Measurements from ENCODE around the gene WDR45. TPM values are rescaled to one million over a fixed set of nuclear protein-coding genes. Genes with fewer than 3 reads are reported as not detected.

Gene WDR45
- total RNA-seq, 1 donor from 2014 or later = 49.3 TPM

DNA sequence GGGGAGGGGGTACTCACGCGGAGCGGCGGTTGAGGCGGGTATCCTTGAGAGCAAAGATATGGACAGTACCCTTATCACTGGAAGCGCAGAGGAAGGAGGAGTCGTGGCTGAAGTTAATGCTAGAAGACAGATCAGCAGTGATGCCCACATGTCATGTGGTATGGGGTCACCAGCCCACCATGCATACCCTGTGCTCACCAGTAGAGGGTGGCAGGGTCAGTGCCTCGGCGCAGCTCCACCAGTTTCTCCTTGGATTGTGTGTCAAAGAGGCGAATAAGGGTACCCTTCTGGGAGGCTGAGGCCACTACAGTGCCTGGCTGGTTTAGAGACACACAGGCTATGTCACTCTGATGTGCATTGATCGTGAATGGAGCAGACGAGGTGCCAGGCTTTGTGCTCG lies 4.3 kb downstream of the WDR45 start:
- no peak for DNase-seq (ENCODE audit: low read depth)

DNA sequence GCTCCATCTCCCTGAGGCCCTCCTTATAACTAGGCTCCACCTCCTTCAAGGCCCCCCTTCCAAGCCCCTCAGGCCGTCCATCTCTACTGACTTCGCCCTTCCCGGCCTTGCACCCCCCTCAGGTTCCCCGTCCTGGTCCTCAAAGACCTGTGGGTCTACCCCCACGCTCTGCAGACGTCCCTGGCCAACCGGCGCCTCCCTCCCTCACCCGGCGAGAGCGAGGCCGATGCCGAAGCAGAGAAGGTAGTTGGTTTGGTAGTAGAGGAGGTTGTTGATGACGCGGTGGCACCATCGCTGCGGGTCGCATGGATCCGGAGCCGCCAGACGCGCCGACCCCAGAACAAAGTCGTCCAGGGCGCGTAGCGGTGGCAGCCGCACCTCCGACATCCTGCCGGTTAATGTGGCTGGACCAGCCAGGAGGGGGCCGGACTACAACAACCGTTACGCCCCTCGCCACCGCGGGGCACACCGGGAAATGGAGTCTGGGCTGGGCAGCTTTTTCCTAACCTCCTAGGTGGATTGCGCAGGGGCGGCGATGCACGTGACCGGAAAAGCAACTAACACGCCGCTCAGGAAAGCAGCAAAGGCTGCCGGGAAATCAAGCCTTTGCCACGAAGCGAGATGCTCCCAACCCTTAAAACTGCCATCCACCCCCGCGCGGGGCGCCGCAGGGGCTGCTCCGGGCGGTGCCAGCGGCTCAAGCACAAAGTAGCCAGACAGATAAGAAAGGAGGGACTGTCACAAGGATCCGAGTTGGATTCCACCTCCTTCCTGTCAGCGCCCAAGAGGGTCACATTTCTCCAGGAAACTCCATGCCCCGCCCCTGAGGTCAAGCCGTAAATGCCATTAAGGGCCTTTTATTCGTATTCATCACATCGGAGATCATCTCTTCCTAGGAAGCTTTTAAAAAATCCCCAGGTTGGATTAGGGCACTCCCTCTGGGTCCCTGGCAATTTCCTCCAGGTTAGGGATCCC lies 5.8 kb downstream of the WDR45 start, which contains the start of gene PRAF2:
TSS of gene PRAF2 (minus strand) at position 402 of the 975 bp plus-strand sequence. CDS start at position 387, 15 bp downstream.
- DNase-seq (ENCODE audit: low read depth) = peak; percentile 90

DNA sequence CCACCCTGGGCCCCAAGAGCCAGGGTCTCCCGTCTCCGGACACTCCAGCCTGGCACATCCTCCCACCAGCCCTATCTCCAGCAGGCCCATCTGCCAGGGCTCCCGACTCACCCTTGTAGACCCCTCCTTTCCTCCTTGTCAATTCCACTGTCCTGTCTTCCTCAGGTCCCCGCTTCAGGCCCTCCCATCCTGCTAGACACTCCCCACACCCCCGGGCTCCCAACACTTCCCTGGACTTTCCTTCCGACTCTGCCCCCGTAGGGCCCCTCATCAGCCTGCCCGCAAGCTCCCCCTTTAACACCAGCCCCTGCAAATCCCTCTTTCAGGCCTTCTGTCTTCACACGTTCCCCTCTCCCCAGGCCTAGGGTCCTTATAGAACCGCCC lies 7.0 kb downstream of the WDR45 start:
- no peak for DNase-seq (ENCODE audit: low read depth)

DNA sequence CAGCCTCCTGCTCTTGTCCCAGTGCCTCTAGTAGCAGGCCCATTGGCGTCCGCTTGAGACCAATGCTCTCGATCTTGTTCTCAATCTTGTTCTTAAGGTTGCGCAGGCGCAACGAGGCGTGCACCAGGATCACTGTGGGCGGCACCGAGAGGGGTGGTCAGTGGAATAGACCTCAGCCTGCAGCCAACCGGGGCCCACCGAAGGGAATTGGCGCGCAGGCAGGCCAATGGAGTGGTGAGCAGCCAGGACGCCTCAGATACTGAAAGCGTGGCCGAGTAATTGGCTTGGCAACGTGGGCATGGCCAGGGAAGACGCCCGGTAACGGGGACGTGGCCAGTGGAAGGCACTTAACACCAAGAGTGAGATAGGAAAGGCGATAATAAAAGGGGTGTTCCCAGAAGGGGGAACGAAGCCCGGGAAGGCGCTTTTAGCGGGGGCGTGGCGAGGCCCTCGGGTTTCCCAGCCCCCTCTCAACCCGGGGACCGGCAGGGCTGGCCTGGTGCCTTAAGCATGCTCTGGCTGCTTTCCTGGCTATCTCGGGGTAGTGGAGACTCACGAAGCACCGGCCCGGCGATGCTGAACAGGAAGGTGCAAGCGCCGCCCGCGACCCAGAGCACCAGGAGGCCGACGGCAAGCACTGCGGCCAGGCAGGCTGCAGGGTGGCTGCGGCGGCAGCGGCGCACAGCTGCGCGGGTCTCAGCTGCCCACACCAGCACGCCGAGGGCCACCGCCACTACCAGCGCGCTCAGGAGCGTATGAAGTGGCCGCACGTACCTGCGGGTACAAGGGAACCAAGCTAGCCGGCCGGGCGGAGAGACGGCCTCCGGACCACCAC lies 7.6 kb downstream of the WDR45 start:
- no peak for DNase-seq (ENCODE audit: low read depth)

DNA sequence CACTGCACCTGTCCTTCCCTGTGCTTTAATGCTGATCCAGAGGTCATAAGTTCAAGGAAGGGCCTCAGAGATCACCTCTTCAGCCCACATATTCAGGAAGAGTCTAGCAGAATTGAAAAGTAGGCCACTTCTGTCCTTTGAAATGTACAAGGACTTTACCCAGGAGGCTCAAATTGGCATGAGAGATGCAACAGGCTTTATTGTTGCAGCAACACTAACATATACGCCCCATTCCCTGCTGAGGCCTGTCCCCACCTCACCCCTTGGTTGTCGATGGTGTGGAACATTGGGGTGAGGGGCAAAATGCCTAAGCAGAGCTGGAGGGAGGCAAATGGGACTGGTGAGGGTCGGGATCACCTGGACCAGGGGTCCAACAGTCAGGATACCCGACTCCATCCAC lies 8.7 kb downstream of the WDR45 start:
- no peak for DNase-seq (ENCODE audit: low read depth)

DNA sequence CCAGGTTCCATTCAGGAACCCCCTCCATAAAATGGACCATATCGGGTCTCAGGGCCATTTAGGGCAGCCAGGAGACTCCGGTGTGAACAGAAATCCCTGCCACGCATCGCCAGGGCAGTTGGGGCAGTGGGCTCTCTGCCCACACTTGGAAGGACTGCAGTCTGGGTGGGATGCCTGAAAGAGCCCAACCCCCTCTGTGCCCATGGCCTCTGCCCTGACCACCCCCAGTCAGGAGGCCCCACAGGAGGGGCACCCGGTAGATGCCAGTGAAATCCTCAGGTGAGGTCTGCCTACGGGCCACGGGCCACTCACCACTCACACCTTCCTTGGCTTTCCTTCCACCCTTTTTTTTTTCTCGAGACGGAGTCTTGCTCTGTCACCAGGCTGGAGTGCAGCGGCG lies 10.6 kb downstream of the WDR45 start:
- no peak for DNase-seq (ENCODE audit: low read depth)

DNA sequence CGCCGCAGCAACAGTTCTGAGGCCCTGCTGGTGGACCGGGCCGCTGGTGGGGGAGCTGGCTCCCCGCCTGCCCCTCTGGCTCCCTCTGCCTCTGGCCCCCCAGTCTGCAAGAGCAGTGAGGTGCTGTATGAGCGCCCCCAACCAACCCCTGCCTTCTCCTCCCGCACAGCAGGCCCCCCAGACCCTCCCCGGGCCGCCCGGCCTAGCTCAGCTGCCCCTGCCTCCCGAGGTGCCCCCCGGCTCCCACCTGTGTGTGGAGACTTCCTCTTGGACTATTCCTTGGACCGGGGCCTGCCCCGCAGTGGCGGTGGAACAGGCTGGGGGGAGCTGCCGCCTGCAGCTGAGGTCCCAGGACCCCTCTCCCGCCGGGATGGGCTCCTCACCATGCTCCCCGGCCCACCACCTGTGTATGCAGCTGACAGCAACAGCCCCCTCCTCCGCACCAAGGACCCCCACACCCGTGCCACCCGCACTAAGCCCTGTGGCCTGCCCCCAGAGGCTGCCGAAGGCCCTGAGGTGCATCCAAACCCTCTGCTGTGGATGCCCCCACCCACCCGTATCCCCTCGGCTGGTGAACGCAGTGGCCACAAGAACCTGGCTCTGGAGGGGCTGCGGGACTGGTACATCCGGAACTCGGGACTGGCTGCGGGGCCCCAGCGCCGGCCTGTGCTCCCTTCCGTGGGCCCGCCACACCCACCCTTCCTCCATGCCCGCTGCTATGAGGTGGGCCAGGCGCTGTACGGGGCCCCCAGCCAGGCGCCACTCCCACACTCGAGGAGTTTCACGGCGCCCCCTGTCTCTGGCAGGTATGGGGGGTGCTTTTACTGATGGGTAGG lies 12.2 kb downstream of the WDR45 start:
- no peak for DNase-seq (ENCODE audit: low read depth)

DNA sequence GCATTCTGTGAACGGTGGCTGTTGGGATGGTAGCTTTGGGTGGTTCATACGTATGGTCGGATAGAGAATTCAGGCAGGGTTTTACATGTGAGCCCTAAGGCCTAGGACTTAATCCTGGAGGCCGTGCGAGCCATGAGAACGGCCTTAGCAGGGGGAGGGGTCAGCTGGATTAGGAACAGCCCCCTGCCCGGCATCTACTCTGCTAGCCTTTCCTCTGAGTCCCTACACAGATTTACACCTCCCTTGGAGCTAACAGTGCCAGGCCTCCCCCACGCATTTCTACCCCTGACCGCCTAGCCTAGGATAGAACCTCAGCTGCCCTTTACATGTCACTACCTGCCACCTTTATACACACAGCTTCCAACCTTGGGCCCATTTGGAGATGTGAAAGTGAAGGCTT lies 13.0 kb downstream of the WDR45 start:
- DNase-seq (ENCODE audit: low read depth) = no peak

DNA sequence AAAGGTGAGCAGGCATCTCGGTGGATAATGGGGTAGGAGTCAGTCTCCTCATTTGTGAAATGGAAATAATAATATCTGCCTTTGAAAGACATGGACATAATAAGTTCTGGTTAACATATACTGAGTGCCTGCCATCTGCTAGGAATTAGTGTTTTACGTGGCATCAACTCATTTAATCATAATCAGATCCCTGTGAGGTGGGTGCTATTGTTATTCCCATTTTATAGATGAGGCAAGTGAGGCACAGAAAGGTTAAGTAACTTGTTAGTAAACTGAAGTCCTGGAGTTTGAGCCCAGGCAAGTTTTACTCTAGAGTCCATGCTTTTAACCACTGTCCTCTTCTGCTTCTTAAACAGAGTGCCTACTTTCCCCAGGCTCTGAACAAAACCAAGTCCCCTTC lies 13.4 kb downstream of the WDR45 start:
- no peak for DNase-seq (ENCODE audit: low read depth)

DNA sequence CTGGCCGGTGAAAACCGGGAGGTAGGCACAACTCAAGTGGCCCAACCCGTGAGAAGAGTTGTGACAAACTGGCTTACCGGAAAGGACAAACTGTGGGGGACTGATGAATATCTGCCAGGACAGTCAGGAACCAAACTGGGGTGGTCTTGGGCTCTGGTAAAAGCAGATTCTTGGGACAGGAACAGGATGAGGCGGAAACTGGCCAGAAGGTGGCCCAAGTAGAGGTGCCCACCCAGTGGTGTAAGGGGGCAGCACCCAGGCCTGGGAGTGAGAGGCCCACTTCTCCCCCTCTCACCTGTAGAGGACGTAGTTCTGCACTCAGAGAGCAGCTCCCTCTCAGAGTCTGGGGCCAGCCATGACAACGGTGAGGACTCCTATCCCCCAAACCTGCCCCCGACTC lies 15.0 kb downstream of the WDR45 start:
- DNase-seq (ENCODE audit: low read depth) = no peak

DNA sequence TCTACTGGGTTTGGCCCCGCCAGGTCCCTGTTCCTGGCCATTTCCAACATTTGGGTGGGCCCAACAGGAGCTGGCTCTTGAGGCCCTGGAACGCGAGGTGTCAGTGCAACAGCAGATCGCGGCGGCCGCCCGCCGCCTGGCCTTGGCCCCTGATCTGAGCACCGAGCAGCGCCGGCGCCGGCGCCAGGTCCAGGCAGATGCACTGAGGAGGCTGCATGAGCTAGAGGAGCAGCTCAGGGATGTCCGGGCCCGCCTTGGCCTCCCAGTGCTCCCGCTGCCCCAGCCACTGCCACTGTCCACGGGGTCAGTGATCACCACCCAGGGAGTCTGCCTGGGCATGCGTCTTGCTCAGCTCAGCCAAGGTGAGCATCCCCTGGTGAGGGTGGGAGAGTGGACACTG lies 15.4 kb downstream of the WDR45 start:
- DNase-seq (ENCODE audit: low read depth) = no peak

DNA sequence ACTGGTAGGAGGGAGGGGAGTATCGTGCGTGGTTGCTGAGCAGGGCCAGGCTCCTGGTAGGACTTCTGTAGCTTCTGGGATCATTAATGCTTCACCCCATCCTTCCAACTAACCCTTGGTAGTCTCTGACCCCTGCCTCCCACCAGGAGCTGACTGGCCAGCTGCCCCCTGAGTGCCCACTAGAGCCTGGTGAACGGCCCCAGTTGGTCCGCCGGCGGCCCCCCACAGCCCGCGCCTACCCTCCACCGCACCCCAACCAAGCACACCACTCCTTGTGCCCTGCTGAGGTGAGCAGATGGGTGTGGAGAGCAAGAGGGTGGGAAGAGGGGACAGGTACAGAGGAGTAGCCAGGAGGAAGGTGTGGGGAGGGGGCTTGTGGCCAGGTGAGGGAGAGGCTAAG lies 16.0 kb downstream of the WDR45 start:
- DNase-seq (ENCODE audit: low read depth) = no peak

DNA sequence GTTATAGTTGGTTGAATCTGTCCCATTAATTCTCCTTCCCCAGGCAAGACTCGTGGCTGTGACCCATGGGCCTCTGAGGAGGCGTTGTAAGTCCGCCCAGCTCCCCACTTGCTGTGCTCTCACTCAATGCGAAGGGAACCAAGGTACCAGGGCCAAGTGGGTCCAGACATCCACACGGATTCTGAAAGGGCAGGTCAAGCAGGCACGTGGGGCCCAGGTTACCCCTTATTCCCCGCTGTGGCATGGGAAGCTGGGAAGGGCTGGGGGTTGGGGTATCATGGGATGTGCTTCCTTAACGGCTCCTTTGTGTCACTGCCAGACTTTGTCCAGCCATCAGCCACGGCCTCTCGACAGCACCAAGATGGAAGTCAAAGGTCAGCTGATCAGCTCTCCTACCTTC lies 17.8 kb downstream of the WDR45 start:
- no peak for DNase-seq (ENCODE audit: low read depth)

DNA sequence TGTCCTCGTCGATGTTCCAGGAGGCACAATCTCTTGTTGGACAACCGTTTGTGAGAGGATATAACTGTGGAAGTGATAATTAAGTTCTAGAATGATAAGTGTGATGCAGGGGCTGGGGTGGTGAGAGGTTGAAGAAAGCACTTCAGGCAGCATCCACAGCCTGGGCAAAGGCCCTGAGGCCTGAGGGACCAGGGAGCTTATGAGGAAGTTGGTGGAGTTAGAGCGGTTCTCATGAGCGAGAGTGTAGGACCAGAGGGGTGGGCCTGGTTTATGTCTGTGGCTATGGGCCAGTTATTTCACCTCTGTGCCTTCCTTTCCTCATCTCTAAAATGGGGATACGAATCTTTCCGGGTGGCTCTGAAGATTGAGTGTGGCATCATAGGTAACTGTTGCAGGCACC lies 18.2 kb downstream of the WDR45 start:
- DNase-seq (ENCODE audit: low read depth) = no peak

DNA sequence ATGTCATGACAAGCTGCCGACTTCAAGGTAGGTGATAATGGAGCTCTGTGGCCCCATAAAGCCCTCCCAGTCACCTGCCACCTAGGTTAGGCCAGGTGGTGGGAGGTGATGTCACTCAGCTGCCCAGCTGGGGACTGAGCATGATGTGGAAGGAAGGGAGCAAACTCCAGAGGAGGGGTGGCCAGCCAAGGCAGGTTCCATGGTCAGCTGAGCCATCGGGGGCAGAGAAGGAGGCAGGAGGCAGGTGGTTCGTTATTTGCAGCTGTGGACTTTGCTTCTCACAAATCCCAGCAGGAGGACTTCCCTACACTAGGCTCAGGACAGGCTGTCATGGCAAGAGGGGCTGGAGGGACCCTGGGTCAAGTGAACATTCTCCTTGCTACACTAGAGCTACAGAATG lies 18.8 kb downstream of the WDR45 start:
- no peak for DNase-seq (ENCODE audit: low read depth)

DNA sequence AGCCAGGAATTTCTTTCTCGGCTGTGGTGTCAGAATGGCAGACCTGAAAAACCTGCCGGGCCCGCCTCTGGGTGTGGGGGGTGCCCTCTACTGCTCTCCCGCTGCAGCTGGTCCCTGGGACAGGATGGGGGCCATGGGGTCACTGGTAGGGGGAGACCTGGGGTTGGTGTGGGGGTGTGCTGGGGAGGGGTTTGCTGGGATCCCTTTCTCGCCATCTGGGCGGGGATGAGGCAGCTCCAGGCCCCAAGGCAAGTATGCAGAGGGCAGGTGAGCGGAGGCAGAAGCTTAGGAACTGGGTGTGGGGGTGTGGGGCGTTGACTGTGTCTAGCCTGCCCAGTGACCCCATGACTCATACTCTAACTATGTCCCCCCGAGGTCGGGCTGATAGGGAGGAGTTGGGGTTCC lies 20.0 kb downstream of the WDR45 start:
- DNase-seq (ENCODE audit: low read depth) = no peak

DNA sequence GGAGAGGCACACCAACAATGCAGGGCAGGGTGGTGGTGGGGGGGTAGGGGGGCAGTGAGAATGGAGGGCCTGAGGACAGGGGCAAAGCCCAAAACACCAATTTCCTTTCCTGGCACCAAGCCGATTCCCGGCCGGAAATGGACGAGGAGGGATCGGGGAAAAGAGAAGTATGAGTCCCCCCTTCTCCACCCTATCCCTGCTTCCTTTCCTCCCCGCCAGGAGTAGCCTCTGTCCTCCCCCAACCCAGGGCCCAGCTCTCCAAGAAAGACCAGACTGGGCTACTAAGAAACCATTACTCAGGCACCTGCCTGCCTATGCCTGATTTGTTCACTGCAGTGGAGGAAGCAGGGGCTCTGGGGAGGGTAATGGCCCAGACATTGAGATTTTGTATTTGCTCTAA lies 20.5 kb downstream of the WDR45 start:
- DNase-seq (ENCODE audit: low read depth) = no peak

DNA sequence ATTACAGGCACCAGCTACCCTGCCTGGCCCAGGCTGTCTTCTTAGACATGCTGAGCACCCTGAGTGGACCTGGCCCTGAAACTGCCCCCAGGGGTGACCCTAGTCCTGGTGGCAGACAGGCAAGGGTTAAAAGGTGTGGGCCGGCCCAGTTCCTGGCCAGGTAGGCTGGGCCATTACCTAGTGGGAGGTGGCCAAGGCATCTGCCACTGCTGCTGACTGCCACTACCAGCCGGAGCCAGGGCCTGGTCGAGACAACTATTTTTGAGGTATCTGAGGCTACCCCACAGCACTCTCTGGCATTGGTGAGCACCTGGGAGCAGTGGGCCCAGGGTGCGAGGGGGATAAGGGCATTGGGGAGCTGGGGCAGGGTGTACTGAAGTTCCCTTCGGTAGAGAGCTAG lies 20.9 kb downstream of the WDR45 start, which contains the start of gene CCDC120:
TSS of gene CCDC120 (plus strand) at position 206 of the 400 bp plus-strand sequence. CDS start 3,043 bp downstream, outside the sequence.
- DNase-seq (ENCODE audit: low read depth) = no peak

DNA sequence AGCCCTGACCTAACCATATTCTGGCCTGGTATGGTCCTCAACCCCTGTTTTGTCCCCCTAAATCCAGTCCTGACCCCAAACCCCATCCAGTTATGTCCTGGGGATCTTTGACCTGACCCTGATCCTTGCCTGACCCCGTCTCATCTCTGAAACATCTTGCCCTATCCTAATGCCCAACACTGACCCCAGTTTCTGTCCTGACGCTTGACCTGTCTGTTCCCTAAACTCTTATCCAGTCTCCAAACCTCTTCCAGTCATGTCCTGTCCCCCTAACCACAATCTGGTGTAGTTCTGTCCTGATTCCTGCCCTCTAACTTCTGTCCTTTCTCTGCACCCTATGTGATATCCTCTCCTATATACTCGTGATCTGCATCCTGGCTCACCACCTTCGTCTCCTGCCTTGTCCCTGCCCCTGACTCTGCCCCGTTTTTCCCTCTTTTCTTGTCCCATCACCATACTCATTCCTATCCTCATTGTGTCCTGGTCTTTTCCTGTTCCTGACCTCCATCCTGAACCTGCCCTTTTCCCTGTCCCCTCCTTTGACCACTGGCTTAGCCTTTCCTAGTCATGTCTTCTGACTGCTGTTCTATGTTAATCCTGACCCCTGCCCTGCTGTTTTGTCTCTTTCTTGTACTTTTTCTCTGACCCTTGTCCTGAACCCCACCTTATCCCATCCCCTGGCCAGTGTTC lies 25.5 kb downstream of the WDR45 start:
- DNase-seq (ENCODE audit: low read depth) = no peak

DNA sequence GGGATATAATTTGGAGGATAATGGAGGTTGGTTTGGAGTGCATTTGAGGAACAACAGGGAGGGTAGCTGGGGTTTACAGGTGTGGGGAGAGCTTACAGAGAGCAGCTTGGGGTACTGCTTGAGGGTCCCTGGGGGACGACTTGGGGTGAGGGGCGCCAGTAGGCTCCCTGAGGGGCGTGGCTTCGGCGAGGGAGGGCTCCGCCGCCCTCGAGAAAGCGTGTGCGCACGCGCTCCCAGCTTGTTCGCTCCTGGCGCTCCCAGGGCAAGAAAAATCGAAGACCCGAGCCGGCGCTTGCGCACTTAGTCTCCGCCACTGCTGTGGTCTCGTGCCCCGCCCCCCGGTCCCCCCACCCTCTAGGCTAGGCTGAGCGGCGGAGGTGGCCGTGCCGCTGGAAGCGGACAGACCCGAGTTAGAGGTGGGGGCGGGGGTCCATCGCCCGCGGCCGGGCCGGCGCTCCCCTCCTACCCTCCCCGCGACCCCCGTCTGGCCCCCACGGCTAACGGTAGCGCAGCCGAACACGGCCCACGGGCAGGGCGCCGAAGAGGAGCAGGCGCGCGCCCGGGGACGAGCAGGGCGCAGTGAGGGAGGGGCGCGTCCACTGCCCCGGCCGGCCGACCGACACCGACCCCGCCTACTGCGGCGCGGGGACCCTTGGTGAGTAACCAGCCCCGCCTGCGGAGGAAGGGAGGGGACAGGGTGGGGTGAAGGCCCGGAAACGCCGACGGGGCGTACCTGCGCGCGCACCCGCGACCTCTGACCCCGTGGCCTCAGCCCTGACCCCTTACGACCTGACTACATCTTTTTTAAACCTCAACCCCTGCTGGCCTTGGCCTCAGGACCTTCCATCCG lies 26.2 kb downstream of the WDR45 start:
- no peak for DNase-seq (ENCODE audit: low read depth)

All from myocyte (in vitro differentiated cells).